NCI-H1436 (cell line): ENCODE data around the gene FKBP4.
A peak's percentile ranks its signal among the peaks of the same experiment; 100 is the strongest.

Source experiments
- DNase-seq: peaks from one replicate; lab custom pipeline; 2025; lab: John Stamatoyannopoulos, UW

Gene FKBP4

GRCh38 chr12:2783936-2784600, 10.7 kb upstream of the FKBP4 start:
- DNase-seq: peak; percentile 57

DNA sequence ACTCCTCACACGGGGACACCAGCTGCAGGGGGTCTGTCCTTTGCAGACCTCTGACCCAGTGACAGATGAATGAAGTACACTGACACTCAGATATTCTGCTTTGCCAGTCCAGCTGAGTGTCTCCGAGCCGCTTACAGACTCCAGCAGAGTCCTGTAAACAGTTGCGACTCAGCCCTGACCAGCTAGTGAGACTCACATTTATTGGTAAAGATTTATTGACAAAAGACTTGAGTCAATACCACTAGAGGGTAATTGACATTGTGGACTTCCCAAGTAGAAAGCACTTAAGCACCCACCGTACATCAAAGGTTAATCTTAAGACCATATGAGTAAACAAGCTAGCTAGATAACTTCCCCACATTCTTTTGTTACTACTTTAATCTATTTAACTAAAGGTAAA, 9.8 kb upstream of the FKBP4 start:
- no peak for DNase-seq

- DNase-seq: no peak
Observed at GRCh38 chr12:2791089-2791488, 3.7 kb upstream of the FKBP4 start.

GRCh38 chr12:2792671-2793500, 1.9 kb upstream of the FKBP4 start:
- DNase-seq: no peak

- no peak for DNase-seq
Observed at GRCh38 chr12:2793561-2793960, 1.2 kb upstream of the FKBP4 start.

DNA sequence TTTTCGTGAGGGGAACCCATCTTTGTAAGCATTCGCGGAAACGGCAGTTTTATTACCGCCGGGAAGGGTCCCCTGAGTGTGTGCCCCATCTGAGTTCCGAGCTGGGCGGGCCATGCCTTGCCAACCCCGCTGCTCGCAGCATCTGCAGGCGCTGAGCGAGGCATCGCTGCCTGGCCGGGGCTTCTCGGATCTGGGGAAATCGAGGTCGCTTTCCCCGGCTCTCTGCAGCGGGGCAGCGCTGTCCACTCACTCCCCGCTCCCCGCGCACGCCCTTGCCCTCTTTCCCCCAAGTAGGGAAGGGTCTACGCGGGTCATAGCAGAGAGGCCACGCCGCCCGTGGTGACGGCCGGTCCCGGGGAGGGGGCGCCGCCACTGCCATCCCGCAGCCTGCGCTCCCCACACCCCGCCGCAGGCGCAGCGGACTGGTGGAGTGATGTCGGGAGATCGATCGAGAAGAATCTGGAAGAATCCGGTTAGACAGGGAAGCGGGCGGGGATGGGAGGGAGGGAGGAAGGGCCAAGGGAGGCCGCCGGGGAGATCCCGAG, 507 bp upstream of the FKBP4 start:
- DNase-seq: no peak

DNA sequence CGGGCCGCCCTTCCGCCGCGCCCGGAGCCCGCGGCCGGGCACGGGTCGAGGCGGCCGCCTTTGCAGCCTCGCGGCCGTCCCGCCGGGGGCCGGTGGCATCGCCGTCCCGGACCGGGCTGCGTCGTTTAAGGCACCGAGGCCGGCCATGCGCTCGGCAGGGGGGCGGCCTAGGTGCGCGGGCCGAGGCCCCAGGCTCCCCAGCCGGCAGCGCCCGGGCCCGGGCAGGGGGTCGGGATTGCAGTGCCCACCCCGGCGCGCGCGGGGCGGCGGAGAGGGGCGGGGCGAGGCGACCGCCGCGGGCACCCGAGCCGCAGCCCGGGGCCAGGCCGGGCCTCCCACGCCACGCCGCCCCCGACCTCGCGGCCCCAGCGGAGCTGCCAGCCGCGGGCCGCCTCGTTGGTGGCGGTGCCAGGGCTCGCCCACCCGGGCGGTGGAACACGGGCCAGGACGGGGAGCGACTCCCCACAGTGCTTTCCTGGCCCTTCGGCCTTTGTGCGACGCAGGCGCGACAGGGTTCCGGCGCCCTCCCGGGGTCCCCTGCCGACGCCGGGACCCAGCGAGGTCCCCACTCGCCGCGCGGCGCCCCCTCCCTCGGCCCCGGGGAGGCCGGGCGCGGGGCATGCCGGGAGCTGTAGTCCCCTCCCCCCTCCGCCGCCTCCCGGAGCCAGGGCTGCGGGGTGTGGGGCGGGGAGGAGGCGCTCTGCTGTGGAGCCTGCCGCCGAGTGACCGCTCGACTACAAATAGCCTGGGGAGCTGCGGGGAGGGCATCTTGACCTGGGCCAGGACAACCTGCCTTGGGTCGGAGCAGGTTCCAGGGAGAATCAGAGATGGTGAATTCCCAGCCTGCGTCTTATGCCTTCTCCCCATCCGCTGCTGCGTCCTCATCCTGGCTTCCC, 769 bp downstream of the FKBP4 start:
- peak; percentile 39 for DNase-seq

DNA sequence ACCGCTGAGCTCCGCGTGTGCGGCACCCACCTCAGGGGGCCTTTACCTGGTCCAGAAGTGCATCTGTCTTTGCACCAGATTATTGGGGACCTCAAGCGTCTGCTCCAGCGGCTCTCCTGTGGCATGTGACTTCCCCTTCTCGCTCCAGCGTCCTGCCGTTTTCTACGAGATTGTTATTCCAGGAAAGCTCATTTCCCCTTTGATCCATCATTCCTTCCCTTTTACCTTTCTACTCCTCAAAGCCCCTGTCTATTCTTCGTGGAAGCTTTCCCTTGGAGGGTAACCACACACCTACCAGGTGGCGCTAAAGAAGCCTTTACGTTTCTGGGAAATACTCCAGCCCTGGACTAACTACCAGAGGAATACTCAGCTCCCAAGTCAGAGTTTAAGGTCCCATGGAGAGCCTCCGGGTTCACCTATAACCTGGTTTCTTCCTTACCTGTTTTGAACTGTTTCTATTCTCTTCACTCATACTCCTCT, 1.5 kb downstream of the FKBP4 start:
- DNase-seq: no peak

GRCh38 chr12:2797721-2798418, 3.1 kb downstream of the FKBP4 start:
- DNase-seq: no peak

DNA sequence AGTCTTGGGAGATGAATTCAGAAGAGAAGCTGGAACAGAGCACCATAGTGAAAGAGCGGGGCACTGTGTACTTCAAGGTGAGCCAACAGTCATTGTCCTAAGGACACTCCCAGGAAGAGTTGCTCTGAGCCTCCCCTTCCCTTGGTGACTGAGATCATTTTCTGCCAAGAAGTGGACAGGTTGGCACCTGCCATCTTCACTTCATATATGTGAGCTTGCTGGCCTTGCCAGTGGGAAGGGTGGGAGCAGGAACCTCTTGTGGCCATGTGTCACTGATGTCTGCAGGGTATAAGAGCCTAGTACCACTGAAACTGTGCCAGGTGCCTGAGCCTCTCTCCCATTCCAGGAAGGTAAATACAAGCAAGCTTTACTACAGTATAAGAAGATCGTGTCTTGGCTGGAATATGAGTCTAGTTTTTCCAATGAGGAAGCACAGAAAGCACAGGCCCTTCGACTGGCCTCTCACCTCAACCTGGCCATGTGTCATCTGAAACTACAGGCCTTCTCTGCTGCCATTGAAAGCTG, 5.3 kb downstream of the FKBP4 start:
- no peak for DNase-seq

DNA sequence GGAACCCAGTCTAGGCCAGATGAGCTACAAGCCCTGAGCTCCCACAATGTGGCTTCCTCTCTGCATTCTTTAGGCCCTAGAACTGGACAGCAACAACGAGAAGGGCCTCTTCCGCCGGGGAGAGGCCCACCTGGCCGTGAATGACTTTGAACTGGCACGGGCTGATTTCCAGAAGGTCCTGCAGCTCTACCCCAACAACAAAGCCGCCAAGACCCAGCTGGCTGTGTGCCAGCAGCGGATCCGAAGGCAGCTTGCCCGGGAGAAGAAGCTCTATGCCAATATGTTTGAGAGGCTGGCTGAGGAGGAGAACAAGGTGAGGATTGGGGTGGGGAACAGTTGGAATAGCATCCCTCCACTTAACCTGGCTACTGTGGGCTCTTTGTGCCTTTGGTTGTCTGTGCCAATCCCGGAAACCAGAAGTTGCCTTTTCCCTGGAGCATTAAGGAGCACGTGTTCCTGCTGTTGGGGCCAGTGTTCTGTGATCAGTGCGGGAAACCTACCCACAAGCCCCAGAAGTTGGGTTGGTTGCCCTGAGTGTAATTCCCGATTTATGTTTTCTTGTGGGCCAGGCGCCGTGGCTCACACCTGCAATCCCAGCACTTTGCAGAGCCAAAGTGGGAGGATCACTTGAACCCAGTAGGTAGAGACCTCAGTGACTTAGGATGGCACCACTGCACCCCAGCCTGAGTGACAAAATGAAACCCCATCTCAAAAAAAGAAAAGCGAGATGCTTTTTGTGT, 6.4 kb downstream of the FKBP4 start:
- DNase-seq: no peak

GRCh38 chr12:2803635-2804392, 9.0 kb downstream of the FKBP4 start:
- DNase-seq: no peak

DNA sequence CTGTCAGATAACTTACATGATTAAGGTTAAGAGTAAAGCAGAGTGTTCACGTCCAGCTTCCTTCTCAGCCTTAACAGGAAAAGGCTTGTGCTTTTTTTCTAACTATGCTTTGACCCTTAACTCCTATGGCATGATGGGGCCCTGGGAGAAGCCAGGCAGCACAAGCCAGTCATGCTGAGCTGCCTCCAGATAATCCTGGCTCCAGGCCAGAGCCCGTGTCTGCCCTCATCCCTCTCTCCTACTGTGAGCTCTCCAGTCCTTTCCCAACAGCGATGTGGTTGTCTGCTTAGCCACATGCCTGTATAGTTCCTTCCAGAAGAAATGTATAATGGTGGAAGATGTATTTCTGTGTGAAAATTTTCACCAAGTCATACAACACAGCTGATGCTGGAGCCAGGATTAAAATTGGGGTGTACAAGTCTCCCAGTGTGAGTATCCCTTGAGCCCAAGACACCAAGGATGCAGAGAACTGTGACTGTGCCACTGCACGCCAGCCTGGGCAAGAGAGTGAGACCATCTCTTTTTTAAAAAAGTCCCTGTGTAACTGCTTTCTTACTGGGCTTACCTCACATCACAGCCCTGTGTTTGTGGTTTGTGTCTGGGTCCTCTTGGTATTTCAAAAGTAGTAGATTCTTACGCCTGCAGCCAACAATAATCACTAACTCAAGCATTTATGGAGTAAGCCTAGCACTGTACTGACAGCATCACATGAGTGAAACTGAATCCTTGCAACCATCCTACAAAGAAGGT, 9.8 kb downstream of the FKBP4 start:
- no peak for DNase-seq

DNA sequence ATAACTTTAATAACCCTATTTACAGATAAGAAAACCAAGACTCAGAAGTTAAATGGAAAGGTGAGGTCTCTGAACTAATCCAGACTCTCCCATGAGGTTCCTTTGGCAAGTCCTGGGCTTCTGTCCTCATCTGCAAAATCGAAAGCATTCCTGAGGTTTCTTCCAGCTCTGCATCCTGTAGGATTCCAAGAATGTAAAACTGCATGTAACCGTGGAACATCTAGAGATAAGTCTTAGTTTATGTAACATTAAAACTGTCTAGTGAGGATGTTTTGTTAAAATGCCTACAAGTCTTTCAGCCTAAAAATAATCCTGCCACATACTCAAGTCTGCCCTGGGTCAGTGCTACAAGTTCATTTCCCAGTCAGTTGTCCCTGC, 10.4 kb downstream of the FKBP4 start:
- no peak for DNase-seq

GRCh38 chr12:2806700-2807099, 11.9 kb downstream of the FKBP4 start:
- DNase-seq: no peak

GRCh38 chr12:2811801-2812200, 17.0 kb downstream of the FKBP4 start:
- DNase-seq: no peak

- DNase-seq: peak; percentile 98
Observed at GRCh38 chr12:2812290-2813213, 17.8 kb downstream of the FKBP4 start, which contains the start of gene ITFG2. Gene ITFG2, plus strand, starts transcription at chr12:2812668. Its CDS starts 93 bp downstream, at chr12:2812761.
